Testis (tissue), 3 donors: ENCODE measurements around the gene MAP7D1. TPM values are rescaled to one million over a fixed set of nuclear protein-coding genes. Genes with fewer than 3 reads are reported as not detected.
"Not testable (repeated sequence)": the region's sequence is repeated elsewhere in the genome, so short reads cannot be mapped to it uniquely, and the experiment has no call there.

Experiments used
- DNase-seq: peaks from one replicate; pipeline ENCODE4 v3.0.0-alpha.2; 2019
- H3K27ac ChIP-seq, 2 donors: fragments of 200-600 bp; sonication (generic); one replicate each; pipeline ENCODE4 v1.5.1; 2019
- H3K27me3 ChIP-seq: fragments of 200-600 bp; sonication (generic); one replicate; pipeline ENCODE4 v1.5.1; 2019
- H3K36me3 ChIP-seq: fragments of 200-600 bp; sonication (generic); one replicate; pipeline ENCODE4 v1.5.1; 2017; ENCODE audit warnings: low read depth; ENCODE audit errors: missing control alignments
- H3K4me1 ChIP-seq: fragments of 200-600 bp; sonication (generic); one replicate; pipeline ENCODE4 v1.5.1; 2019
- H3K4me3 ChIP-seq, 2 donors: fragments of 200-600 bp; sonication (generic); one replicate each; pipeline ENCODE4 v1.5.1; 2017 to 2019
- H3K9me3 ChIP-seq: fragments of 200-600 bp; sonication (generic); one replicate; pipeline ENCODE4 v1.5.1; 2017
- POLR2A ChIP-seq: fragments of 450-650 bp; IDR thresholded peaks from one replicate; pipeline ENCODE4 v1.6.1; 2017; ENCODE audit warnings: antibody characterized with exemption, mild to moderate bottlenecking, moderate library complexity
- WGBS, 2 donors: methylation state at CpG; one replicate each; pipeline ENCODE4 v1.1.5; 2018; 5-methylcytosine and 5-hydroxymethylcytosine counted together
- intact Hi-C: fragments of 100-400 bp; cut with DNase I; formaldehyde crosslinking; loops from one replicate; pipeline ENCODE4 v1.15.1; 2023; ENCODE audit warnings: low total_unique reads
- polyA plus RNA-seq: library from polyadenylated mRNA; stranded (reverse); fragments of 350-450 nt; fragmentation: Illumina TruSeq; extraction: RNeasy Lipid Tissue Mini Kit (QIAGEN cat#74804); gene quantifications from one replicate; pipeline ENCODE4 v1.2.3, GENCODE V29; 2014; ENCODE audit warnings: low read depth, low replicate concordance; ENCODE audit not compliant: insufficient read depth
- small RNA-seq, 2 donors: library from RNA; depleted of rRNA; stranded (forward); fragments of <200 nt; gene quantifications; one replicate each; pipeline ENCODE3, GENCODE V24; 2016
- total RNA-seq, 2 donors: library from RNA; depleted of rRNA; stranded (reverse); fragments of >200 nt; gene quantifications; one replicate each; pipeline ENCODE4 v1.2.3, GENCODE V29; 2016
- TF ChIP-seq, protein P1 (sequence below), 3 experiments: fragments of 450-650 bp in 2 of 3; fragments of 200-600 bp in 1 of 3; sonication (generic) in 1 of 3; IDR thresholded peaks; one replicate each; pipeline ENCODE4 v1.5.1; 2016 to 2019; ENCODE audit warnings: antibody characterized with exemption in 3 of 3, mild to moderate bottlenecking in 2 of 3, moderate library complexity in 1 of 3

MAP7D1 gene
- total and polyA plus RNA-seq, 3 donors from 2014 or later: 45.4 to 59.6 (median 50.2) TPM

DNA sequence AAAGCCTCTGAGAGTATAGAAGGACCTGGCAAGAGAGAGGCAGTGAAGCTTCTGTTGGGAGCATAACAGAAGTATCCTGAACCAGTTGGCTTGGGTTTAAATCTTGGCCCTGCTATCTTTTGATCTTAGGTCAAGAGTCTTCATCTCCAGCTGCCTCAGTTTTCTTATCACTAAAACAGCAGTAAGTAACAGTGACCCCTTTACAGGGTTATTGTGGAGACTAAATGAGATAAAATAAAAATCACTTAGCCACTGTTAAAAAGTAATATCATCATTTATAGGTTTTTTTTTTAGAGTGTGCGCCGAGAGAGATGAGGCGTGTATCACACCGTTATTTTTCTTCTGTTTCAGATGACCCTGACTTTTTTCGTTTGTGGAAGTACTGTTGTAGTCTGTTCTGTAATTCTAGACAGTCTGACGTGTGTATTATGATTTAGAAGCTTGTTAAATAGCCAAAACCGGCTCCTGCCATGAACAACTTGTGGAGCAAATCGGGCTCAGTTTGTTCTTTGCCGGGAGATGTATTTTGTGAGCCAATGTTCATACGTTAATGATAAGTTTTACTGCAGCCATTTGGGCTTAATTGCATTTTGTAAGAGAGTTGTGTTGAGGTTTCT is 69.4 kb downstream of the MAP7D1 start:
- H3K27ac ChIP-seq: peak overlapping the region; percentile 98
- TF ChIP-seq, protein P1, sequence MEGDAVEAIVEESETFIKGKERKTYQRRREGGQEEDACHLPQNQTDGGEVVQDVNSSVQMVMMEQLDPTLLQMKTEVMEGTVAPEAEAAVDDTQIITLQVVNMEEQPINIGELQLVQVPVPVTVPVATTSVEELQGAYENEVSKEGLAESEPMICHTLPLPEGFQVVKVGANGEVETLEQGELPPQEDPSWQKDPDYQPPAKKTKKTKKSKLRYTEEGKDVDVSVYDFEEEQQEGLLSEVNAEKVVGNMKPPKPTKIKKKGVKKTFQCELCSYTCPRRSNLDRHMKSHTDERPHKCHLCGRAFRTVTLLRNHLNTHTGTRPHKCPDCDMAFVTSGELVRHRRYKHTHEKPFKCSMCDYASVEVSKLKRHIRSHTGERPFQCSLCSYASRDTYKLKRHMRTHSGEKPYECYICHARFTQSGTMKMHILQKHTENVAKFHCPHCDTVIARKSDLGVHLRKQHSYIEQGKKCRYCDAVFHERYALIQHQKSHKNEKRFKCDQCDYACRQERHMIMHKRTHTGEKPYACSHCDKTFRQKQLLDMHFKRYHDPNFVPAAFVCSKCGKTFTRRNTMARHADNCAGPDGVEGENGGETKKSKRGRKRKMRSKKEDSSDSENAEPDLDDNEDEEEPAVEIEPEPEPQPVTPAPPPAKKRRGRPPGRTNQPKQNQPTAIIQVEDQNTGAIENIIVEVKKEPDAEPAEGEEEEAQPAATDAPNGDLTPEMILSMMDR (IDR thresholded peaks at IDR 0.05): no peak
- no peak for TF ChIP-seq POLR2A
- H3K4me3 ChIP-seq: peak overlapping the region; percentile 86 to 98
- H3K27me3 ChIP-seq: no peaks in the 10 kb centered on the region
- DNase-seq: no peak
- H3K9me3 ChIP-seq: no peaks in the 10 kb centered on the region
- no peaks in the 10 kb centered on the region for H3K36me3 ChIP-seq
- H3K4me1 ChIP-seq: peaks cover 27% of the 10 kb centered on the region
- intact Hi-C loops: loop anchor here (10.0 kb wide), 1 partner anchor 59 kb away; no protein-coding TSS in a partner anchor
- 4 to 5% methylated on average over 10 of the region's 10 CpGs for WGBS, 2 donors

DNA sequence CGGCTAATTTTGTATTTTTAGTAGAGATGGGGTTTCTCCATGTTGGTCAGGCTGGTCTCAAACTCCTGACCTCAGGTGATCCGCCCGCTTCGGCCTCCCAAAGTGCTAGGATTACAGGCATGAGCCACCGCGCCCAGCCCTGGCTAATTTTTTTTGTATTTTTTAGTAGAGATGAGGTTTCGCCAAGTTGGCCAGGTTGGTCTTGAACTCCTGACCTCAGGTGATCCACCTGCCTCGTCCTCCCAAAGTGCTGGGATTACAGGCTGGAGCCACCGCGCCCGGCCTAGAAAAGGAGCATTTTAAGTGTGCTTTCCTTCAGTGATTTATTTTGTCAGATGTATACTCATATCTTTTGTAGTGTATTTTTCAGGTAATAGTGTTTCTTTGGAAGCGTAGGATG is 74.3 kb downstream of the MAP7D1 start:
- H3K4me3 ChIP-seq, DNase-seq, H3K27me3 ChIP-seq, H3K27ac ChIP-seq, intact Hi-C loops, H3K9me3 ChIP-seq, H3K36me3 ChIP-seq: not testable (repeated sequence)
- peaks cover 26% of the 10 kb centered on the region for H3K4me1 ChIP-seq
- 93% methylated on average over 12 of the region's 12 CpGs for WGBS, 2 donors

Small RNA genes within 50 kb of the gene (small RNA-seq; reads per million reads assigned to genes)
- 0 reads per million in 2 donors for gene RN7SL131P

Other genes starting within 250 kb of the MAP7D1 start
- 10 to 100 TPM; 42.6 to 47.2 TPM for gene AGO3, start 225.1 kb upstream of the MAP7D1 start, total RNA-seq
- 22.4 TPM for gene AGO3, start 225.1 kb upstream of the MAP7D1 start, polyA plus RNA-seq
- 10 to 100 TPM; 35.1 to 65.0 TPM for gene TEKT2, start 72.1 kb upstream of the MAP7D1 start, total RNA-seq
- 117 TPM for gene TEKT2, start 72.1 kb upstream of the MAP7D1 start, polyA plus RNA-seq
- 100 to 1,000 TPM in 1 of 2 donors, 10 to 100 TPM in 1; 84.4 to 106 TPM for gene ADPRS, start 67.3 kb upstream of the MAP7D1 start, total RNA-seq
- 41.8 TPM for gene ADPRS, start 67.3 kb upstream of the MAP7D1 start, polyA plus RNA-seq
- gene COL8A2, start 30.9 kb upstream of the MAP7D1 start, total RNA-seq: 1 to 10 TPM; 1.3 to 2.0 TPM
- gene COL8A2, start 30.9 kb upstream of the MAP7D1 start, polyA plus RNA-seq: 4.2 TPM
- gene TRAPPC3, start 6.7 kb upstream of the MAP7D1 start, total RNA-seq: 100 to 1,000 TPM; 109 to 146 TPM
- 111 TPM for gene TRAPPC3, start 6.7 kb upstream of the MAP7D1 start, polyA plus RNA-seq
- gene THRAP3, start 68.3 kb downstream of the MAP7D1 start, total RNA-seq: 100 to 1,000 TPM in 1 of 2 donors, 10 to 100 TPM in 1; 93.0 to 112 TPM
- 72.5 TPM for gene THRAP3, start 68.3 kb downstream of the MAP7D1 start, polyA plus RNA-seq
- gene SH3D21, start 150.2 kb downstream of the MAP7D1 start, total RNA-seq: 10 to 100 TPM in 1 of 2 donors, 1 to 10 TPM in 1; 6.8 to 12.8 TPM
- gene SH3D21, start 150.2 kb downstream of the MAP7D1 start, polyA plus RNA-seq: 14.9 TPM
- 10 to 100 TPM in 1 of 2 donors, 1 to 10 TPM in 1; 9.1 to 19.4 TPM for gene EVA1B, start 167.5 kb downstream of the MAP7D1 start, total RNA-seq
- 9.6 TPM for gene EVA1B, start 167.5 kb downstream of the MAP7D1 start, polyA plus RNA-seq
- 100 to 1,000 TPM; 140 to 159 TPM for gene STK40, start 229.8 kb downstream of the MAP7D1 start, total RNA-seq
- gene STK40, start 229.8 kb downstream of the MAP7D1 start, polyA plus RNA-seq: 126 TPM
- 100 to 1,000 TPM in 1 of 2 donors, 10 to 100 TPM in 1; 73.6 to 106 TPM for gene LSM10, start 241.7 kb downstream of the MAP7D1 start, total RNA-seq
- gene LSM10, start 241.7 kb downstream of the MAP7D1 start, polyA plus RNA-seq: 69.1 TPM